Right lung (tissue), 10 donors: ENCODE results near the gene NR2C1. TPM values are rescaled to one million over a fixed set of nuclear protein-coding genes. Genes with fewer than 3 reads are reported as not detected.
A peak's percentile ranks its signal among the peaks of the same experiment; 100 is the strongest.
"Not testable (repeated sequence)": the region's sequence is repeated elsewhere in the genome, so short reads cannot be mapped to it uniquely, and the experiment has no call there.

Experiments used
- DNase-seq, 2 donors: peaks; one replicate each; pipeline ENCODE4 v3.0.0-alpha.2; 2013
- long read RNA-seq, 8 donors: transcript quantifications; one replicate each; lab custom pipeline, GENCODE V29; 2026
- polyA plus RNA-seq, 5 donors: library from polyadenylated mRNA; unstranded; fragments of 120-200 nt; gene quantifications; one replicate each; pipeline versions ENCODE4 v1.2.1 to v1.2.3, GENCODE V29; 2013; ENCODE audit warnings: inconsistent platforms in 1 of 5, low replicate concordance in 1 of 5; ENCODE audit not compliant: insufficient read length in 5 of 5, insufficient read depth in 1 of 5

Gene NR2C1
- polyA plus RNA-seq, result 100 to 1,000 TPM in 1 of 5 donors, 10 to 100 TPM in 4; 55.2 to 103 (median 86.1) TPM
- long read RNA-seq, donor 1, full-length matches to known transcripts, result 12 of 12 reads
- long read RNA-seq, donor 1, partial matches to known transcripts, result 0 of 12 reads
- long read RNA-seq, donor 1, other reads (novel, unspliced or antisense), result 0 of 12 reads
- long read RNA-seq, donor 2, full-length matches to known transcripts, result 5 of 5 reads
- long read RNA-seq, donor 2, partial matches to known transcripts, result 0 of 5 reads
- long read RNA-seq, donor 2, other reads (novel, unspliced or antisense), result 0 of 5 reads
- long read RNA-seq, donor 3, full-length matches to known transcripts, result 10 of 15 reads
- long read RNA-seq, donor 3, partial matches to known transcripts, result 5 of 15 reads
- long read RNA-seq, donor 3, other reads (novel, unspliced or antisense), result 0 of 15 reads
- long read RNA-seq, donor 4, full-length matches to known transcripts, result 8 of 8 reads
- long read RNA-seq, donor 4, partial matches to known transcripts, result 0 of 8 reads
- long read RNA-seq, donor 4, other reads (novel, unspliced or antisense), result 0 of 8 reads
- long read RNA-seq, donor 5, full-length matches to known transcripts, result 10 of 19 reads
- long read RNA-seq, donor 5, partial matches to known transcripts, result 9 of 19 reads
- long read RNA-seq, donor 5, other reads (novel, unspliced or antisense), result 0 of 19 reads
- long read RNA-seq, donor 6, full-length matches to known transcripts, result 17 of 22 reads
- long read RNA-seq, donor 6, partial matches to known transcripts, result 5 of 22 reads
- long read RNA-seq, donor 6, other reads (novel, unspliced or antisense), result 0 of 22 reads
- long read RNA-seq, donor 7, full-length matches to known transcripts, result 13 of 13 reads
- long read RNA-seq, donor 7, partial matches to known transcripts, result 0 of 13 reads
- long read RNA-seq, donor 7, other reads (novel, unspliced or antisense), result 0 of 13 reads
- long read RNA-seq, donor 8, transcript NR2C1-212 (2 exons, 683 nt), result major isoform, 6 of 6 reads
- long read RNA-seq, donor 8, partial matches to known transcripts, result 0 of 6 reads
- long read RNA-seq, donor 8, other reads (novel, unspliced or antisense), result 0 of 6 reads

- DNase-seq, result peak; percentile 93 to 94
Observed at GRCh38 chr12:95072900-95073697, at the start of gene NR2C1. NR2C1 (minus strand) TSS chr12:95073618; CDS start chr12:95067384, 6,234 bp downstream.

- no peak for DNase-seq
Observed at GRCh38 chr12:95118788-95119179, 45.4 kb upstream of the NR2C1 start.

GRCh38 chr12:95118138-95118787, 44.8 kb upstream of the NR2C1 start:
- no peak for DNase-seq

- peak; percentile 58 to 74 for DNase-seq
Observed at GRCh38 chr12:95117178-95117599, 43.8 kb upstream of the NR2C1 start.

GRCh38 chr12:95116773-95117172, 43.4 kb upstream of the NR2C1 start:
- DNase-seq, result no peak

GRCh38 chr12:95116341-95116740, 42.9 kb upstream of the NR2C1 start:
- no peak for DNase-seq

GRCh38 chr12:95115641-95116040, 42.2 kb upstream of the NR2C1 start:
- no peak for DNase-seq

- no peak for DNase-seq
Observed at GRCh38 chr12:95114766-95115405, 41.5 kb upstream of the NR2C1 start.

GRCh38 chr12:95107362-95107761, 33.9 kb upstream of the NR2C1 start:
- DNase-seq, result no peak

GRCh38 chr12:95105540-95105939, 32.1 kb upstream of the NR2C1 start:
- DNase-seq, result no peak

- no peak for DNase-seq
Observed at GRCh38 chr12:95104919-95105452, 31.6 kb upstream of the NR2C1 start.

- no peak for DNase-seq
Observed at GRCh38 chr12:95102916-95103671, 29.7 kb upstream of the NR2C1 start.

GRCh38 chr12:95101957-95102356, 28.5 kb upstream of the NR2C1 start:
- DNase-seq, result not testable (repeated sequence)

- no peak for DNase-seq
Observed at GRCh38 chr12:95100264-95101190, 27.1 kb upstream of the NR2C1 start.

GRCh38 chr12:95099270-95099790, 25.9 kb upstream of the NR2C1 start:
- no peak for DNase-seq

- no peak for DNase-seq
Observed at GRCh38 chr12:95096852-95097251, 23.4 kb upstream of the NR2C1 start.

GRCh38 chr12:95096378-95096777, 23.0 kb upstream of the NR2C1 start:
- DNase-seq, result no peak

GRCh38 chr12:95095866-95096265, 22.4 kb upstream of the NR2C1 start:
- DNase-seq, result not testable (repeated sequence)
